Measurements from ENCODE around the gene NMS.

The NMS gene

GRCh38 chr2:100522430-100522829, 52.1 kb downstream of the NMS start:
- H3K27ac Mint-ChIP-seq, result no peak overlapping the region
- H3K4me3 Mint-ChIP-seq, result no peak overlapping the region
- no peaks in the 10 kb centered on the region for H3K9me3 Mint-ChIP-seq
- H3K4me1 Mint-ChIP-seq, result no peaks in the 10 kb centered on the region
- H3K36me3 Mint-ChIP-seq, result no peaks in the 10 kb centered on the region
- peaks cover 21% of the 10 kb centered on the region for H3K27me3 Mint-ChIP-seq
- no peak for ATAC-seq

- peaks cover 9% of the 10 kb centered on the region for H3K27me3 Mint-ChIP-seq
- no peaks in the 10 kb centered on the region for H3K36me3 Mint-ChIP-seq
- H3K27ac Mint-ChIP-seq, result no peak overlapping the region
- H3K9me3 Mint-ChIP-seq, result no peaks in the 10 kb centered on the region
- H3K4me3 Mint-ChIP-seq, result no peak overlapping the region
- ATAC-seq, result no peak
- H3K4me1 Mint-ChIP-seq, result no peaks in the 10 kb centered on the region
Measured at GRCh38 chr2:100524331-100524730, 54.0 kb downstream of the NMS start.

- Mint-ChIP-seq H3K27me3 (peaks cover 17% of the 10 kb centered on the region), H3K4me3 (no peak overlapping the region), H3K9me3 (no peaks in the 10 kb centered on the region), H3K27ac (no peak overlapping the region), H3K36me3 (no peaks in the 10 kb centered on the region), H3K4me1 (no peaks in the 10 kb centered on the region)
- ATAC-seq, result no peak
Measured at GRCh38 chr2:100526868-100527267, 56.6 kb downstream of the NMS start.

GRCh38 chr2:100527440-100528015, 57.2 kb downstream of the NMS start:
- H3K4me3 Mint-ChIP-seq, result no peak overlapping the region
- H3K9me3 Mint-ChIP-seq, result no peaks in the 10 kb centered on the region
- H3K27ac Mint-ChIP-seq, result no peak overlapping the region
- no peaks in the 10 kb centered on the region for H3K36me3 Mint-ChIP-seq
- peaks cover 17% of the 10 kb centered on the region for H3K27me3 Mint-ChIP-seq
- H3K4me1 Mint-ChIP-seq, result no peaks in the 10 kb centered on the region
- no peak for ATAC-seq

- Mint-ChIP-seq H3K4me1 (no peaks in the 10 kb centered on the region), H3K4me3 (no peak overlapping the region), H3K9me3 (no peaks in the 10 kb centered on the region), H3K36me3 (no peaks in the 10 kb centered on the region), H3K27me3 (peaks cover 29% of the 10 kb centered on the region), H3K27ac (no peak overlapping the region)
- ATAC-seq, result no peak
Measured at GRCh38 chr2:100529176-100529575, 58.9 kb downstream of the NMS start.

GRCh38 chr2:100529900-100530299, 59.6 kb downstream of the NMS start:
- Mint-ChIP-seq H3K27ac (no peak overlapping the region), H3K27me3 (peaks cover 29% of the 10 kb centered on the region), H3K9me3 (no peaks in the 10 kb centered on the region), H3K36me3 (no peaks in the 10 kb centered on the region), H3K4me3 (no peak overlapping the region), H3K4me1 (no peaks in the 10 kb centered on the region)
- no peak for ATAC-seq

All from stimulated activated memory B cell treated with anti-CD40 and anti-IgM and Interleukin-4, amounts not matched to agents 10 μg/mL and 1 μg/mL and 100 μg/mL, for 72 hours (primary cell).